WERI-Rb-1 (cell line): ENCODE measurements around the gene C13orf42.

ENCODE experiments used
- DNase-seq: peaks from one replicate; pipeline ENCODE4 v3.0.0-alpha.2; 2020
- H3K27ac ChIP-seq: fragments of 250-450 bp; sonication (Bioruptor Pico); 2 replicates; pipeline ENCODE4 v1.5.1; 2020; ENCODE audit warnings: mild to moderate bottlenecking, moderate library complexity
- H3K27me3 ChIP-seq: fragments of 250-450 bp; sonication (Bioruptor Pico); 2 replicates; pipeline ENCODE4 v1.5.1; 2021; ENCODE audit warnings: mild to moderate bottlenecking, low read depth, moderate library complexity; ENCODE audit not compliant: insufficient read depth, severe bottlenecking
- H3K36me3 ChIP-seq: fragments of 250-450 bp; sonication (Bioruptor Pico); 2 replicates; pipeline ENCODE4 v1.5.1; 2020; ENCODE audit warnings: mild to moderate bottlenecking, moderate library complexity
- H3K4me3 ChIP-seq: 2 replicates; pipeline ENCODE4 v1.5.1; 2011; ENCODE audit warnings: low read depth, mild to moderate bottlenecking, control low read depth, low read length
- H3K9me3 ChIP-seq: fragments of 250-450 bp; sonication (Bioruptor Pico); 2 replicates; pipeline ENCODE4 v1.5.1; 2021; ENCODE audit warnings: mild to moderate bottlenecking, moderate library complexity; ENCODE audit not compliant: severe bottlenecking
- TF ChIP-seq, protein P1 (sequence below): IDR thresholded peaks from 2 replicates; pipeline ENCODE4 v1.5.1; 2011; ENCODE audit warnings: low read depth, mild to moderate bottlenecking, control low read depth, inconsistent platforms, low read length

C13orf42 gene

DNA sequence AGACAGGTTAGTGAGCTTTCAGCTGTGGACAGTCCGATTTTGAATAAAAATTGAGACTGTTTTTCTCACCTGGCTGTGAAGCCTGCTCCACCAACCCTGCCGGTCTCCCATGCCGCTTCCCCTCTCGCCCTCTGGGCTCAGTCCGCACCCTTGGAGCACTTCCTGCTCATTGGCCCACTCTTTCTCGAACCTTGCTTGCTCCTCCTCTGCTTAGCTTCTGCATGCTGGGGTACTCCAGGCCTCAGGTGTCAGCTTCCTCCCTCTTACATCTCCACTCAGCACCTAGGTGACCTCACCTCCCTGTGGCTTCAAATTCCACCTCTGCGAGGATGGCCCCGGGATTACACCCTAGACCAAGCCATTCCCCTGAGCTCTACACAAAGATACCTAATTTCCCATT is 39.6 kb downstream of the C13orf42 start:
- Histone ChIP-seq H3K27me3 (no peaks in the 10 kb centered on the region), H3K36me3 (no peaks in the 10 kb centered on the region), H3K27ac (no peak overlapping the region), H3K9me3 (no peaks in the 10 kb centered on the region), H3K4me3 (no peak overlapping the region)
- TF ChIP-seq, protein P1, sequence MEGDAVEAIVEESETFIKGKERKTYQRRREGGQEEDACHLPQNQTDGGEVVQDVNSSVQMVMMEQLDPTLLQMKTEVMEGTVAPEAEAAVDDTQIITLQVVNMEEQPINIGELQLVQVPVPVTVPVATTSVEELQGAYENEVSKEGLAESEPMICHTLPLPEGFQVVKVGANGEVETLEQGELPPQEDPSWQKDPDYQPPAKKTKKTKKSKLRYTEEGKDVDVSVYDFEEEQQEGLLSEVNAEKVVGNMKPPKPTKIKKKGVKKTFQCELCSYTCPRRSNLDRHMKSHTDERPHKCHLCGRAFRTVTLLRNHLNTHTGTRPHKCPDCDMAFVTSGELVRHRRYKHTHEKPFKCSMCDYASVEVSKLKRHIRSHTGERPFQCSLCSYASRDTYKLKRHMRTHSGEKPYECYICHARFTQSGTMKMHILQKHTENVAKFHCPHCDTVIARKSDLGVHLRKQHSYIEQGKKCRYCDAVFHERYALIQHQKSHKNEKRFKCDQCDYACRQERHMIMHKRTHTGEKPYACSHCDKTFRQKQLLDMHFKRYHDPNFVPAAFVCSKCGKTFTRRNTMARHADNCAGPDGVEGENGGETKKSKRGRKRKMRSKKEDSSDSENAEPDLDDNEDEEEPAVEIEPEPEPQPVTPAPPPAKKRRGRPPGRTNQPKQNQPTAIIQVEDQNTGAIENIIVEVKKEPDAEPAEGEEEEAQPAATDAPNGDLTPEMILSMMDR = no peak
- no peak for DNase-seq

DNA sequence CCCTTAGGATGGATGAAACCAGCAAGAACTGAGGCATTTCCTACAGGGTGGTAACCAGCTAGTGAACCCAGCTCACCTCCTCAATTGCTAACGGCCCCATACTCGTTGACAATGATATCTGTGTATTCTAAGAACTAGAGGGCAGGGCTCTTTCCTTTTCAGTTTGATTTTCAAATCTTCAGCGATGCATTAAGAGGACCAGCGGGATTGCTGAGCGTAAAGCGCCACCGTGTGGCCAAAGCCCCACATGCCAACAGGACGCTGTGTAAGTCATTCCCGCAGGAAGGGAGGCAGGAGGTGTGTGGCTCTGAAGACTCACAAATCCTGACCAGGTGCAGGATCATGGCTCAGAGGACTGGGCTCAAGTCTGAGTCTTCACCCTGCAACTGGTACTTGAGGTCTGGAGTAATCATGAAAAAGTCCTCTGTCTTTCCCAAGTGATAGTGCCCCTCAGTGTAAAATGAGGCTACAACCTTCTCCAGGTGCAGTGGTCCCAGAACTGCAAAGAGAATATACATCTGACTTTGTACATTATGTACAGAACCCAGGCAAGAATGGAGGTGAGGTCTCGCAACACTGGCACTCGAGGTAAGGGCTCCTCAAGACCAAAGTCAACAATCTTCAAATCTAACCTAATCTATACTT is 40.9 kb downstream of the C13orf42 start:
- H3K36me3 ChIP-seq = no peaks in the 10 kb centered on the region
- H3K27ac ChIP-seq = no peak overlapping the region
- TF ChIP-seq, protein P1 = peak; percentile 76
- H3K9me3 ChIP-seq = no peaks in the 10 kb centered on the region
- peak; percentile 74 for DNase-seq
- no peak overlapping the region for H3K4me3 ChIP-seq
- no peaks in the 10 kb centered on the region for H3K27me3 ChIP-seq

DNA sequence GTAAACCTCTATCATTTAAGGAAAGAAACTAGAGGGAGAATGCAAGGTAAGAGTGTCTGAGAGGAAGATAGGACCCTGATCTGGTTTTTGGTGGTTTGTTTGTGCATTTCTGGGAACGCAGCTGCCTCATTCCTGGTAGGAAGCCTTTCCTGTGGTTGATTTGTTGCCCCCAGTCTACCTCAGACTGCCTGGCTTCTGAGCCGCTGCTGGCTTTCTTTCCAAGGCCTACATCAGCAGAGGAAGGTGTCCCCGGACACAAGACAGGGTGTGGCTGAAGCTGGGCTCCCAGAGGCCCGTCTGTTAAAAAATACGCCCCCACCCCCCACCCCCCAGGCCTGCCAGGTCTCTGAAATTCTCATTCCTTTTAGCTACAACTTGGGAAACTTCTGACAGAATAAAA is 42.6 kb downstream of the C13orf42 start:
- TF ChIP-seq, protein P1 = no peak
- Histone ChIP-seq H3K36me3 (no peaks in the 10 kb centered on the region), H3K27ac (no peak overlapping the region), H3K4me3 (no peak overlapping the region), H3K27me3 (no peaks in the 10 kb centered on the region), H3K9me3 (no peaks in the 10 kb centered on the region)
- DNase-seq = no peak

DNA sequence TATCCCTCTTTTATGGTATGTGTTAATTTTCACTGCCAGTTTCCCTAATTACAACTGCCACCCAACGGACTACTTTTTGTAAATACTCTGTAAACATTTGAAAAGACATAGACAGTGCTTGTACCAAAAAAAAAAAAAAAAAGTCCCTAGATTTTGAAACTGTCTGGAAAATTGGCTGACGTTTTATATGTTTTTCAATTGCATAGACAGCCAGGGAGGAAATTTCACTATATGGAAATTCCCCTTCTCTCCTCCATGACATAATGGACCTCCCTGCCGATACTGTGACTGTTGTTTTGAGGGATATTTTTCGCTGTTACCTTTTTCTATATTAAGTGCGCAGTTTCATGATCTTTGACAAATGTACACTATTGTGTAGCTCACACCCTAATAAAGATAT is 43.4 kb downstream of the C13orf42 start:
- no peaks in the 10 kb centered on the region for H3K27me3 ChIP-seq
- DNase-seq = no peak
- H3K27ac ChIP-seq = no peak overlapping the region
- no peak overlapping the region for H3K4me3 ChIP-seq
- H3K9me3 ChIP-seq = no peaks in the 10 kb centered on the region
- no peaks in the 10 kb centered on the region for H3K36me3 ChIP-seq
- TF ChIP-seq, protein P1 = no peak

DNA sequence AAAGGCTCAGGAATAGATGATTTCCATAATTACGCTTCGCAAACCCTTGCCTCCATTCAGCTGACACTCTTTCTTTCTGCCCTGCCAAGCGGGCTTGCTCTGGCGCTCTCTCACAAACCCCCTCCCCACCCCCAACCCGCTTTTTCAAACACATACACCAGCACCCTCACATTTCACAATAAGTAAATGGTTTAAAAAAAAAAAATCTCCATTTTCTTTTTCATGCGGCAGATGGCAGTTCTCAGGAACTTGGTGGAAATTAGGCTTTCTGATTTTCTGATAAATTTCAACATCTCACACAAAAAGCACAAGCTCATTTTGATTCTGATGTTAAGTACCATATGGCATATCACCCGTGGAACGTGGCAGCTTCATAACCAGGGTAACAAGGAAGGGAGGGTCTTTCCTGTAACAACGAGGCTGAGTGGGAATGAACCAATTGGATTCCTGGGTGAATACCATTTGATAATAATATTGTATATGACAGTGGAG is 43.8 kb downstream of the C13orf42 start:
- Histone ChIP-seq H3K27me3 (no peaks in the 10 kb centered on the region), H3K4me3 (no peak overlapping the region), H3K36me3 (no peaks in the 10 kb centered on the region), H3K27ac (no peak overlapping the region), H3K9me3 (no peaks in the 10 kb centered on the region)
- TF ChIP-seq, protein P1 = no peak
- no peak for DNase-seq
